GM13977 (cell line): Measurements from ENCODE around the gene ZFP92.

Experiments
- DNase-seq: peaks from one replicate; pipeline ENCODE4 v3.0.0; 2012; ENCODE audit warnings: low spot score
- CTCF ChIP-seq: IDR thresholded peaks from 2 replicates; pipeline ENCODE4 v1.5.1; 2012; ENCODE audit warnings: mild to moderate bottlenecking, control low read depth; ENCODE audit not compliant: insufficient read depth; ENCODE audit errors: extremely low read depth, missing control alignments
- in situ Hi-C: fragments of 300-500 bp; cut with MboI; formaldehyde crosslinking; loops from one replicate; pipeline ENCODE4 v1.12.0; 2022; ENCODE audit warnings: low sequenced_read_pairs, low pct_unique_long_range_greater_than_20kb, mixed read lengths, inconsistent platforms; ENCODE audit not compliant: unreplicated experiment

Gene ZFP92

GRCh38 chrX:153442463-153442862, 31.2 kb downstream of the ZFP92 start:
- TF ChIP-seq CTCF: no peak
- no peak for DNase-seq
- in situ Hi-C loops: no loop called here

DNA sequence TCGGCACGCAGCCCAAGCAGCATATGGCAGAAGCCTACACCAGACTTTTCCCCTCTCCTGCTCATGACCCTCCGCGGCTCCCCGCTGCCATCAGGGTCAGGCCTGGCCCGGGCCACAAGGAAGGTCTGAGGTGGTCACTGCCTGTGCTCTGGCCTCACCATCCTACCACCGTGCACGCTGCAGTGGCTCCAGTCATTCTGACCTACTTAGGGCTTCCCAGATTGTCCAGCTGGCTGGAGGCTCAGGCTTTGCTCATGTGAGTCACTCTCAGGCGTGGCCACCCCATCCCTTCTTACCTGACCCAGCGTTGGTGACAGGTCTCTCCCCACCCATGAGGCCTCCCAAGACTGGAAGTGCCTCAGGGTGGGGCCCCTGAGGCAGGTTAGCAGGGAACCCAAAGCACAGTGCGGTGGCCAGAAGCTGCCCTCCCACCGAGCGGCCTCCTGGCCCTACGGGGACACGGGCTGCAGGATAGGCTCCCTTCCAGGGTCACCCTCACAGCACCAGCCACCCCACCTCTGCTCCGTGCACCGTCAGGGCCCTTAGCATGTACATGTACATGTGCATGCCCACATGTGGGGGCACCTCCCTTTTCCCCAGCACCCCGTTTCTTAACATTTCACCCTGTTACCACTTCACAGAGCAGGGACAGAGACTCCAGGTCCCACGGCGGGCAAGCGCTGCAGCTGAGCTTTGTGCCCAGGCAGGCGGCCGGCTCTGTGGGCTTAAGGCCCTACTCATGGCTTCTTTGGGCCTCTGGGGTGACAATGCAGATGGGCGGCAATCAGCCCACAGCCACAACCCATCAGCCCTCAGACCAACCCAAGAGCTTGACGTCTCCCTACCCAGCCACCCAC, 32.4 kb downstream of the ZFP92 start:
- DNase-seq: no peak
- no peak for TF ChIP-seq CTCF
- in situ Hi-C loops: no loop called here

DNA sequence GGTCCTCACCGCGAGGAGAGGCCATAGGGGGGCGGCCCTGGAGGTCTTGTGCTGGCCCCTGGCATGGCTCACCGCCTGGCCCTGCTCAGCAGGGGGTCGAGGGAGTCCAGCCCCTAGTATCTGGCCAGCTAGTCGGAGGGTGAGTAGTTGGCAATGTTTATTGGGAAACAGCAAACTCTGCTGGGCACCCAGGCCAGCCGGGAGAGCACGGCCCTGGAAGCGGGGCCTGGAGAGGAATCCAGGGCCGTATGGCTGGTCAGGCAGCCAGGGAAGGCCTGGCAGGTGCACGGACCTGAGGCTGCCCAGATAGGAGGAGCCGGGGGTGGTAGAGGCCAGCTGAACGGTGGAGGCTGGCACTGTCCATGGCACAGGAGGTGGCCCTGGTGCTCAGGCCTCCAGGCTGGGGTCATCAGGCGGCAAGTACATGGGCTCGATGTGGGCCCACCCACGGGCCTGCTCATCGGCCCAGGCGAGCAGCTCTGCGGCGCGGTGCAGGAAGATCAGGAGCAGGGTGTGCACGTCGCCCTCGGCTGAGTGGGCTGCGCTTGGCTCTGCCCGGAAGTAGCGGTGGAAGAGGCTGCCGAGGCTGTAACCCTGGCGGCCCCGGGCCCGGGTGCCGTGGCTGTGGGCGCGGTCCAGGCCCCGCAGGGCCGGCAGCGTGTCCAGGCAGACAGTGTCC, 33.2 kb downstream of the ZFP92 start:
- no peak for TF ChIP-seq CTCF
- in situ Hi-C loops: no loop called here
- DNase-seq: no peak

- in situ Hi-C loops: no loop called here
- DNase-seq: no peak
- TF ChIP-seq CTCF: no peak
Observed at GRCh38 chrX:153445106-153445855, 34.0 kb downstream of the ZFP92 start.

DNA sequence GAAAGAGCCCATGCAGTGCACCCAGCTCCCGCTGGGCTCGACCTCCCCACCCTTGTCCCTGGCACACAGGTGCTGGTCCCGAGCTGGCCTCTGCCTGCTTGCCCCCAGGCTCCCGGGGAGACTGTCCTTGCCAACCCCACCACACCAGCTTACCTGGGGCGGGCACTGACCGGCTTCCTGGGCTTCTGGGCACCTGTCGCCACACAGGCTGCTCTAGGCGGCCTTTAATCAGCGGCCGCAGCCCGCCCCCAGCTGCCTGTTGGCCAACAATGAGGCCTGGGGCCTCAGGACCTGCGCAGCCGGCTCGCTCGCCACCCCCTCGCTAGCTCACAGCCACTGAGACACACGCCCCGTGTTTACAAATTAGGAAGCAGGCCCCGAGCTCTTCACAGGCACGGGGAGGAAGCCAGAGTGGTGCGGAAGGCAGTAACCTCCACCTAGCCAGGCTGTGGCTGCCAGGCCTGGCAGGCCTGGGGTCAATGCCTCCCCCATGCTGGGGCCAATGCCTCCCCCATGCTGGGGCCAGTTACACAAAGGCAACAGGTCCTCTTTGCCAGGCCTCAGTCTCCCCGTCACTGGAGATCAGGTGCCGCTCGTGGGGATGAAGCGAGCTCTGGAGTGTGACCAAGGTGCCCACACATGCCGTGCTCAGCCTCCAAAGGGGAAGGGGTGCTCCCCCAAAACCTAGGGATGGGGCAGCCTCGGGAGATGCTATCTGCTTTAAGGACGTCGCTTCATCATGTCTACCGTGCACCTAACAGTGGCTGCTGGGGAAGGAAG, 34.8 kb downstream of the ZFP92 start, which contains the start of gene TREX2:
TREX2 (minus strand) TSS at position 201 of the 780 bp plus-strand sequence. CDS start 626 bp downstream, outside the sequence.
- in situ Hi-C loops: no loop called here
- no peak for TF ChIP-seq CTCF
- no peak for DNase-seq

GRCh38 chrX:153446636-153446936, 35.3 kb downstream of the ZFP92 start:
- no peak for TF ChIP-seq CTCF
- DNase-seq: no peak
- in situ Hi-C loops: no loop called here
